Mucosa of stomach (tissue), 1 donor: ENCODE measurements around the gene GALNTL6.

Experiments used
- H3K27me3 ChIP-seq: one replicate; pipeline ENCODE4 v1.7.0; 2013; ENCODE audit warnings: mild to moderate bottlenecking, low read length; ENCODE audit not compliant: control insufficient read depth, insufficient read depth
- H3K36me3 ChIP-seq: one replicate; pipeline ENCODE4 v1.7.0; 2013; ENCODE audit warnings: low read length; ENCODE audit not compliant: control insufficient read depth, insufficient read depth
- H3K4me1 ChIP-seq: one replicate; pipeline ENCODE4 v1.7.0; 2013; ENCODE audit warnings: mild to moderate bottlenecking, low read length; ENCODE audit not compliant: control insufficient read depth, insufficient read depth
- H3K4me3 ChIP-seq: one replicate; pipeline ENCODE4 v1.7.0; 2013; ENCODE audit warnings: low read length
- H3K9ac ChIP-seq: one replicate; pipeline ENCODE4 v1.7.0; 2013; ENCODE audit warnings: mild to moderate bottlenecking, low read length, moderate library complexity
- H3K9me3 ChIP-seq: one replicate; pipeline ENCODE4 v1.7.0; 2013; ENCODE audit warnings: mild to moderate bottlenecking, low read length, moderate library complexity; ENCODE audit not compliant: control insufficient read depth
- donor health status: Pancreatic carcinoma.

The GALNTL6 gene

DNA sequence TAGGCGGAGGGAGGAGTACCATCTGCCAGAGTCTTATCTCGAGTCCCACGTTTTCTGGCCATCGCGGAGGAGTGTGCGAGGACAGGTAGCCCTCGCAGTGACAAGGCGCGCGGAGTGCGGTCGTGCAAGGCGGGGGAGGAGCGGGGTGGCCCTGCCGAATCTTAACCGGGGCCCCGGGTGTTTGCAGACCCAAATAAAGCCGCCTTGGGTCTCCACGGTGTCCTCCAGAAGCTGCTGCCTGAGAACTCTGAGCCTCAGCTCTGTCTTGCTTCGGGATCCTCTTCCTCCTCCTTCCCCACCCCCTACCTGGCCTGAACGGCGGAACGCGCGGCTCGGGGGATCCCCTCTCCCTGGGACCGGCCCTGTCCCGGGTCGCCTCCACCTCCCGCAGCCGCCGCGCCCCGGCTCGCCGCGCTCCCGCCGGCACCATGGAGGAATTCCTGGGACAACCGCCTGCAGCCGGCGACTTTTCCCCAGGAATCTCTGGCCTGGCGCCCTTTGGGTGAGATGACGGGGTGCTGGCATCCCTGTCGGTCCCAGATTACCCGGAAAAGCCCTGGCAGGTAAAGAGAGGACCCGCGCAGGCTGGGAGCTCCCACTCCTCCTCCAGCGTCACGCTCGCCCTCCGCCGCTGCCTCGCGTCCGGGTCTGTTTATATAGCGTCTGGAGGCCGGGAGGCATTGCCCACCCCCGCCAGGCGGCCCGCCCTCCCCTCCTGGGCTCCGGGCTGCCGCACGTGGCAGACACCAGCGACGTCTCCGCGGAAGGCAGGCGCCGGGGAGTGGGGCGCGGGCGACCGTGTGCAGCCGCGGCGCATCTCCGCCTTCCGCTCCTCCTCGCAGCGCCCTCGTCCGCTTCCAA is at the start of gene GALNTL6:
Gene GALNTL6 (plus strand): TSS at position 740 of the 861 bp plus-strand sequence.
- Histone ChIP-seq H3K9ac (no peak within 1 kb of the TSS), H3K4me1 (no peaks in the 10 kb centered on the region), H3K36me3 (no peaks in the 10 kb centered on the region), H3K4me3 (no peak within 1 kb of the TSS), H3K9me3 (no peaks in the 10 kb centered on the region), H3K27me3 (peaks cover 17% of the 10 kb centered on the region)

DNA sequence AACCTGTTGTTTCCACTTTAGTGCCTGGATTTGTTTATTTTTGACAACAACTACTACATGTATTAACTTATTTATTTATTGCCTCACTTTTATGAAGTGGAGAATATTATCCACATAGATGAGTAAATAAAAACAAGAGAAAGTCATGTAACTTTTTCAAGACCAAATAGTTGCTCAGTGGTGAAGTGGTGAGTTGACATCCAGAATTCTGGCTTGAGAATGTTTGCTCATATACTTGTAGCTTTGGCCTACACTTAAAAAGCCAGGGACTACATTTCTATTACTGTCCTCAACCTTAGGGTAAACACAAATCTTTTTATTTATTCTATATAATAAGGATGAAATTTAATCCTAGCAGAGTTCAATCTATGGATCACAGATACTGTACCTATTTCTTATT is 47.7 kb upstream of the GALNTL6 start:
- no peaks in the 10 kb centered on the region for H3K27me3 ChIP-seq
- no peak overlapping the region for H3K4me3 ChIP-seq
- no peaks in the 10 kb centered on the region for H3K36me3 ChIP-seq
- no peaks in the 10 kb centered on the region for H3K4me1 ChIP-seq
- no peak overlapping the region for H3K9ac ChIP-seq
- H3K9me3 ChIP-seq = no peaks in the 10 kb centered on the region

DNA sequence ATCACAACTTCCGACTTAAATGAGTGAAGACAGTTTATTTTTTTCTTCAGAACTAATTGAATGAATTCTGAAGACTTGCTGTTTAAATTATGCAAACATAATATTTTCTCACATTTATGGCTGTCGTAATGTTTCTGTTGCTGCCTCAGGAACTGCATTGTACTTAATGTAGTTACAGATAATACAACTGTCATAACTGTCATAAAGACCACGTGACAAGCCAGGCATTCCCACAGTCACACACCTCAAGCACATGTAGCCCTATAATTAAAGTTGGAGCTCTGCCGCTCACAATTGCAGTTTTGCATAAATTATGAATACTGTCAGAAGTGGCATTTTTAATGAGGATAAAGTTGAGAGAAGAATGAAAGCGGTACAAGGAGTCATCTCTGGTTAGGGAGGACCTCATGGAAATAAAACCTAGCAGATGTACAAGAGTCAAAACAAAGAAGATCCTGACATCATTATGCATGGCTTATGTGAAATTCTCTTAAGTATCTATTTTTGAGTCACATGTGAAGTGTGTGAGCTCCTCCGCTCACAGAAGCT is 38.5 kb upstream of the GALNTL6 start:
- no peaks in the 10 kb centered on the region for H3K9me3 ChIP-seq
- H3K36me3 ChIP-seq = no peaks in the 10 kb centered on the region
- no peaks in the 10 kb centered on the region for H3K4me1 ChIP-seq
- H3K4me3 ChIP-seq = no peak overlapping the region
- no peaks in the 10 kb centered on the region for H3K27me3 ChIP-seq
- no peak overlapping the region for H3K9ac ChIP-seq

DNA sequence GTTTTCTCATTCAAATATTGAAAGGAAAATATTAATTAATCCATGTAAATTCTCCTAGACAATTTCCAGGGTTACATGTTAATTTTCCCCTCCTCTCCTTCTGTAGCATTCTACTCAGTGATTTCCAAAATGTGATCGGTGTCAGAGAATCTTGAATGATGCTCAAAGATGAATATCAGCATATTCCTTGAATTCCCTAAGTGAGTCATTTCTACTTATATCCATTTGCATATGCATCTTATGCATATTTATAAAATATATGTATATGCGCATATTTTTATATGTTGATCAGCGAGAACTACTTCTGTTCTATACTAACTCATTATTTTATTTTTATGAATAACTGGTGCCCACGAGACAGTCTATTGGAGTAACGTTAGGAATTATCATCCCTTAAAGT is 33.9 kb upstream of the GALNTL6 start:
- Histone ChIP-seq H3K9me3 (no peaks in the 10 kb centered on the region), H3K4me1 (no peaks in the 10 kb centered on the region), H3K36me3 (no peaks in the 10 kb centered on the region), H3K4me3 (no peak overlapping the region), H3K9ac (no peak overlapping the region), H3K27me3 (no peaks in the 10 kb centered on the region)

DNA sequence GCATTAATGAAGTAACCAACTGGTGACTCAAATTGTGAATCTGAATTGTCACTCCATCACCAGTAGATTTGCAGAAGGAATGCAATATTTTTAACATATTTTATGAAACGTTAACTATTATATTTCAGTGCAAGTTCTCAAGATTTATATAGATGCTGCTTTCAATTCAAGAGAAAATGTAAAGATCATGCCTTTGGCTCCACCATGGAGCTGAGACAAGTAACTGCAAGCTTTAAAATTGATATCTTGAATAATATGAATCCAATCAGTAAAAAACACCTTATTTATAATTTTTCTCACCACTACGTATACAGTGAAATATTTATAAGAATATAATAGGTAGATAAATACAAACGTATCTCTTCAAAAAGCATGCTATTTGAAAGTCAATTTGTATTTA is 27.8 kb upstream of the GALNTL6 start:
- H3K9me3 ChIP-seq = no peaks in the 10 kb centered on the region

DNA sequence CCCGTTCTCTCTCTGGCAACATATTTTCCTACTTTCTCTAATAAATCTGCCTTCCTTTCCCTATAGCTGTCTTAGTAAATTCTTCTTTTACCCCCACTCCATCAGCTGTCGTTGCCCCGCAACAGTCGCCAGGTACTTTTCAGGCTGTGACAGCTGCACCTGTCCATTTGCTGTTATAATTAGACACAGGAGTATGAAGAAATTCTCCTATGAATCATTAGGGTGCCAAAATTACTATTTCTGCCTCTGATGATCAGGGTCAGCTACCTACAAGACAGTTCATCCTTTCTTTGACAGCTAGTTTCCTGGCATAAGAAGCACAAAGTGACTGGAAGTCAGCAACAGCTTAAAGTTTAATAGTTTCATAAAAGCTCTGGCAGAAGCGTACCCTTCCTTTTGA is 19.5 kb upstream of the GALNTL6 start:
- Histone ChIP-seq H3K4me3 (no peak overlapping the region), H3K9me3 (no peaks in the 10 kb centered on the region), H3K4me1 (no peaks in the 10 kb centered on the region), H3K9ac (no peak overlapping the region), H3K27me3 (no peaks in the 10 kb centered on the region), H3K36me3 (no peaks in the 10 kb centered on the region)

More for the DNA sequence above, 27.8 kb upstream of the GALNTL6 start:
- Histone ChIP-seq H3K4me1 (no peaks in the 10 kb centered on the region), H3K9ac (no peak overlapping the region), H3K36me3 (no peaks in the 10 kb centered on the region), H3K27me3 (no peaks in the 10 kb centered on the region), H3K4me3 (no peak overlapping the region)

DNA sequence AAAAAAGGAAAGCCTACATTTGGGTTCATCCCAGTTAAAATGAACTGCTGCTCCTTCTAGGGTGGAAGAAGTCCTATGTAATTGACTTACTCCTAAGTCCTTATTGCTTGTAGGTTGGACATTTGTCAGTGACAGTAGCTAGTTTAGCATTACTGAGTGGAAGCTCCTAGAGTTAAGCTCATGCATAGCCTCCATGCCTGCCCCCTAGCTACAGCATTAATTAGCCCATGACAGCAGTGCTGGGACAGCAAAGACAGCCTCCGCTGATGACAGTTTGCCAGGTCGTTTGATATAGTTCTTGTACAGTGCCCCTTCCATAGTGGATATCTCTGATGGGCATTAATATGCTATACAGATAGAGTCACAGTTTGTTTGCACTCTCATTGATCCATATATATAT is 18.7 kb upstream of the GALNTL6 start:
- H3K4me1 ChIP-seq = no peaks in the 10 kb centered on the region
- no peak overlapping the region for H3K4me3 ChIP-seq
- H3K9me3 ChIP-seq = no peaks in the 10 kb centered on the region
- no peak overlapping the region for H3K9ac ChIP-seq
- H3K27me3 ChIP-seq = no peaks in the 10 kb centered on the region
- no peaks in the 10 kb centered on the region for H3K36me3 ChIP-seq

DNA sequence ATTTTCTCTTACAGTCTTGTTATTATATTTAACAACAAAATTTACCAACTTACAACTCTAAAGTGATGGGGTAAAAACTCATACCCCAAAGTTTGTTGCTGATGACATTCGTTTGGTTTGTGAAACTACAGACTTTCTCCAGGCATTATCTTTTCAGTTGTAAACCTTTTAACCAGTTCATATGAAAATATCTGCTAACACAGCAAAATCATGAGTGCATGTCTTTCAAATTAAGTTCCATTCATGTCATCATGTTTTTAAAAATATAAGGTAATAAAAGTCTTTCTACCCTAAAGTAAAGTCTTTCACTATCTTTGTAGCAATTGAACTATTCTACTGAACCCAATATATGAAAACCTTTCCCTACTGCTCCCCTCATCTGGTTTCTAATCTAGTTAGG is 3.4 kb upstream of the GALNTL6 start:
- Histone ChIP-seq H3K36me3 (no peaks in the 10 kb centered on the region), H3K4me1 (no peaks in the 10 kb centered on the region), H3K27me3 (peaks cover 17% of the 10 kb centered on the region), H3K4me3 (no peak overlapping the region), H3K9ac (no peak overlapping the region), H3K9me3 (no peaks in the 10 kb centered on the region)

DNA sequence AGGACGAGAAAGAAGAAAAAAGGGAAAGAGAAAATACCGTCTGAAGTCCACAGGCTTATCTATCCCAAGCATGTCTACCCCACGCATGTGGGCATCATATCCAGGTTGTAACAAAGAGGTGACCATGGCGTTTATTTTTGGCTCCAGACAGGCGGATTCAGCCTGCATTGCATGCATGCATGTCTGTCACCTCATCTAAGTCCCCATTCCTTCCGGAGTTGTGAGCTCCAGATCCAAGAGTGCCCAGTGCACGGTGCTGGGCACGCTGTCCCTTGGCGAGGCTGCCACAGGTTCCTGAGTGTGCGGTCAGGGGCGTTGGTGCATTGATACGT is 905 bp upstream of the GALNTL6 start:
- Histone ChIP-seq H3K27me3 (peaks cover 17% of the 10 kb centered on the region), H3K9ac (no peak overlapping the region), H3K4me1 (no peaks in the 10 kb centered on the region), H3K9me3 (no peaks in the 10 kb centered on the region), H3K36me3 (no peaks in the 10 kb centered on the region), H3K4me3 (no peak overlapping the region)

DNA sequence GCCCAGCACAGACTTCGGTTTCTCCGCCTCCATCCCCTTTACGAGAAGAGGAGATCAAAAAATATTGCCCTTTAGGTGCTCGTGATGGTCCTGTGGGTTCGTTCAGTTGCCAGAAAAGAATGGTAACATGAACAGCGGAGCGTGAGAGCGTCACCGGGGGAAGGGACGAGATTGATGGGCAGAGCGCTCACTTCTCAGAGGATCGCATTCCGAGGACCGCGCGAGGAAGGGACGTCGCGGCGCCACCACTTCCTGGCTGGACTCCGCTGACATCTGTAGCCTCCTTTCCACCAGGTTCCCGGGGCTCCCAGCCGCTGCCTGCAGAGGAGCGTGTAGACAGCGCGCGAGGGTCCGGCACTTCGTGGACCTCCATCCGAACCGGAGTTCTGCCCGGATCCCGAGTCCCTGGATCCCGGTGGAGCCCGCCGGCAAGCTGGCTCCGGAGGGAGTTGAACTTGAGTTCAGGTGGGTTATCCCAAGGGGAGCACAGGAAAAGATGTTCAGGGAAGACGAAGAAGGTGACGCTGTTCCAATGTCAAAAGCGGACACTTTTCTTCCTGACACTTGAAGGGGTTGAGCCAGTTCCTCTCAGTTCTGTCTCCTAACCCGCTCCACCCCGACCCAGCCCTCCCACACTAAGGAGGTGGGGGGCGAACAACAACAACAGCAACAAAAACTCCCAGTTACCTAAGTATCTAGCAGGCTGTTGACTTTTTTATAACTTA is 484 bp downstream of the GALNTL6 start:
- Histone ChIP-seq H3K36me3 (no peaks in the 10 kb centered on the region), H3K9me3 (no peaks in the 10 kb centered on the region), H3K4me3 (no peak overlapping the region), H3K9ac (no peak overlapping the region), H3K27me3 (peaks cover 17% of the 10 kb centered on the region), H3K4me1 (no peaks in the 10 kb centered on the region)

DNA sequence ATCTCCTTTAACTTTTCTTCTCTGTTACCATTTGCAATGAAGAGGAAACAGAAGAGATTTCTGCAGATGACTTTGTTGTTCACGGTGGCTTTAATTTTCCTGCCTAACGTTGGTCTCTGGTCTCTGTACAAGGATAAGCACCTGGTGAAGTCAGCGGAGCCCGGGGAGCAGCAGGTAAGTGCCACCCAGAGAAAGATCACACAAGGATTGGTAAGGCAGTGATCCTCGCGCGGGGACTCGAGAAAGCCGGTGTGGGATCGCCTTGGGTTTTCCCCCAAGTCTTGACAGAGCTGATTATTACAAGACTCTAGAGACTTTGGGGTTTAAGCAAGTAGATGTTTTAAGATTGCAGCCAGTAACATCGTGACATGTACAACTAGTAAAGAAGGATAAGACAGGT is 1.3 kb downstream of the GALNTL6 start:
- Histone ChIP-seq H3K4me3 (no peak overlapping the region), H3K4me1 (no peaks in the 10 kb centered on the region), H3K36me3 (no peaks in the 10 kb centered on the region), H3K9ac (no peak overlapping the region), H3K27me3 (peaks cover 17% of the 10 kb centered on the region), H3K9me3 (no peaks in the 10 kb centered on the region)

DNA sequence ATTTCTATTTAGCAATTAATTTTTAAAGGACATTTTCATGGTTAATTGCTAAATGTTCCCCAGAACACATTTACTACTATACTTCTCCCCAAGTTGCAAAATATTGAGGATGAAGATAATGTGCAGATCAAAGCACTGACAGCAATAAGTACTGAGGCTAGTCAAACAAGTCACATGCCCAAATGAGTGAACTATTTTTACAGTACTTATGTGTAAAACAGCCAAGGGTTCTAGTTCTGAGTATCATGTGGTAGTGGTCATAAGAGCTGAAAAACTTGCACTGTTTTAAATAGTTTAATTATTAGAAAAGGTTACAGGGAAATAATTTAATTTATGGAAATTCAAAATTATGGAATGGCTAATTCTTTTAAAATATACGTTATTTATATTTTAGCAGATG is 3.8 kb downstream of the GALNTL6 start:
- Histone ChIP-seq H3K4me1 (no peaks in the 10 kb centered on the region), H3K36me3 (no peaks in the 10 kb centered on the region), H3K9me3 (no peaks in the 10 kb centered on the region), H3K9ac (no peak overlapping the region), H3K4me3 (no peak overlapping the region), H3K27me3 (peaks cover 17% of the 10 kb centered on the region)
